Fibroblast of lung (primary cell): Measurements from ENCODE around the gene STX8.

Experiments
- EZH2 ChIP-seq: IDR thresholded peaks from 2 replicates; pipeline ENCODE4 v1.5.1; 2012; ENCODE audit warnings: low read length, control low read depth, mild to moderate bottlenecking; ENCODE audit errors: missing control alignments
- TF ChIP-seq, protein P1 (sequence below), 2 donors: IDR thresholded peaks in 1 of 2; conservative IDR thresholded peaks in 1 of 2; 1 replicate in 1 of 2; 2 replicates in 1 of 2; pipeline ENCODE4 v1.5.1; 2011 to 2012; ENCODE audit warnings: low read length in 2 of 2, control low read depth in 1 of 2, inconsistent platforms in 1 of 2, low read depth in 1 of 2, mild to moderate bottlenecking in 1 of 2

DNA sequence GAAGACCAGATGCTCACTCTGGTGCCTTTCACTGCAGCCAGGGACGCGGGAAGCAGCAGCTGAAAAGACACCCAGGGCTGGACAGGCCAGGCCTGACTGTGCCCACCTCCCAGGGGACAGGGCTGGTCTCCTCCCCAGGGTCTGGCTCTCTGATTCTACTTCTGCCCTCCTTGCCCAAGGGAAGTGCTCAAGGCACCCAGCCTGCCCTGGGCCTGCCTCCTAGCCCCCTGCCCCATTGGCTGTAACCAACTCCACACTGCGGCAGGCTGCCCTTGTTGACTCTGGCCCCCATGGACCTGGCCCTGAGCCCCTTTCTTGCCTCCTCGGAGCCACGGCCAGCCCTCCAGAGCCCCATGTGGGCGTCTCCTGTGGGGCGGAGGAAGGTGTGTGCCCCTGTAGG is 341.9 kb downstream of the STX8 start:
- TF ChIP-seq, protein P1, sequence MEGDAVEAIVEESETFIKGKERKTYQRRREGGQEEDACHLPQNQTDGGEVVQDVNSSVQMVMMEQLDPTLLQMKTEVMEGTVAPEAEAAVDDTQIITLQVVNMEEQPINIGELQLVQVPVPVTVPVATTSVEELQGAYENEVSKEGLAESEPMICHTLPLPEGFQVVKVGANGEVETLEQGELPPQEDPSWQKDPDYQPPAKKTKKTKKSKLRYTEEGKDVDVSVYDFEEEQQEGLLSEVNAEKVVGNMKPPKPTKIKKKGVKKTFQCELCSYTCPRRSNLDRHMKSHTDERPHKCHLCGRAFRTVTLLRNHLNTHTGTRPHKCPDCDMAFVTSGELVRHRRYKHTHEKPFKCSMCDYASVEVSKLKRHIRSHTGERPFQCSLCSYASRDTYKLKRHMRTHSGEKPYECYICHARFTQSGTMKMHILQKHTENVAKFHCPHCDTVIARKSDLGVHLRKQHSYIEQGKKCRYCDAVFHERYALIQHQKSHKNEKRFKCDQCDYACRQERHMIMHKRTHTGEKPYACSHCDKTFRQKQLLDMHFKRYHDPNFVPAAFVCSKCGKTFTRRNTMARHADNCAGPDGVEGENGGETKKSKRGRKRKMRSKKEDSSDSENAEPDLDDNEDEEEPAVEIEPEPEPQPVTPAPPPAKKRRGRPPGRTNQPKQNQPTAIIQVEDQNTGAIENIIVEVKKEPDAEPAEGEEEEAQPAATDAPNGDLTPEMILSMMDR (conservative IDR thresholded peaks at IDR 0.05 in 1 of 2, IDR thresholded peaks at IDR 0.05 in 1 of 2; ENCODE audit: low read depth in 1 of 2, low read length in 2 of 2) = no peak
- no peak for TF ChIP-seq EZH2
